HG02852 (cell line): ENCODE results near the gene MEGF6.
"Not testable (repeated sequence)": the region's sequence is repeated elsewhere in the genome, so short reads cannot be mapped to it uniquely, and the experiment has no call there.

Experiments
- ATAC-seq: cut with Tn5 transposase; IDR thresholded peaks from one replicate; pipeline ENCODE4 v1.9.1; 2021; ENCODE audit warnings: mild to moderate bottlenecking, moderate library complexity; ENCODE audit not compliant: unreplicated experiment

MEGF6 gene

DNA sequence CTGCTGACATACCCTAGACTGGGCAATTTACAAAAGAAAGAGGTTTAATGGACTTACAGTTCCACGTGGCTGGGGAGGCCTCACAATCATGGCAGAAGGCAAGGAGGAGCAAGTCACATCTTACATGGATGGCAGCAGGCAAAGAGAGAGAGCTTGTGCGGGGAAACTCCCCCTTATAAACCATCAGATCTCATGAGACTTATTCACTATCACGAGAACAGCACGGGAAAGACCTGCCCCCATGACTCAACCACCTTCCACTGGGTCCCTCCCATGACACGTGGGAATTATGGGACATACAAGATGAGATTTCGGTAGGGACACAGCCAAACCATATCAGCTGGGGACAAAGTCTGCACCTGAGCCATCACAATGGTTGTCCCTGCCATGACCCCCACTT is 35.8 kb downstream of the MEGF6 start:
- ATAC-seq, result not testable (repeated sequence)

DNA sequence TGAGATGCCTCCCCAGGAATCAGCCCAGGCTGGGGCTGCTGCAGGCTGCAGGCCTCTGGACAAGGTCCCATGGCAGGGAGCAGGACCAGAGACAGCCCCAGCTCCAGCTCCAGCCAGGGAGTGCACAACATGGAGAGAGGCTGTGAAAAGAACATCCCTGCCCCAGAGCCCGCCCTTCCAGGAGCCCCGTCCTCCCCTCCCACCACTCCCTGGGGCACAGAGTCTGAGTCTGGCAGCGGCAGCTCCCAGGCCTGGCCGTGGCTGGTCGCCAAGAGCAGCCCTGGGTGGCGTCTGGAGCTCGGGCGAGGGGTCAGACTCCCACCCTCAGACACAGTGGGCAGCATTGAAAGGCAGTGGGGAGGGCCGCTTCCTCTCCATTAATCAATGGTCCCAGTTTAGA is 37.8 kb downstream of the MEGF6 start:
- ATAC-seq, result no peak

DNA sequence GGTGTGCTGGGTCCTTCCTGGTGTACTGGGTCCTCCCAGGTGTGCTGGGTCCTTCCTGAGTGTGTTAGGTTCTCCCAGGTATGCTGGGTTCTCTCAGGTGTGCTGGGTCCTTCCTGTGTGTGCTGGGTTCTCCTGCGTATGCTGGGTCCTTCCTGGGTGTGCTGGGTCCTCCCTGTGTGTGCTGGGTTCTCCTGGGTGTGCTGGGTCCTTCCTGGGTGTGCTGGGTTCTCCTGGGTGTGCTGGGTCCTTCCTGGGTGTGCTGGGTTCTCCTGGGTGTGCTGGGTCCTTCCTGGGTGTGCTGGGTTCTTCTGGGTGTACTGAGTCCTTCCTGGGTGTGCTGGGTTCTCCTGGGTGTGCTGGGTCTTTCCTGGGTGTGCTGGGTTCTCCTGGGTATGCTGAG is 38.7 kb downstream of the MEGF6 start:
- ATAC-seq, result not testable (repeated sequence)

DNA sequence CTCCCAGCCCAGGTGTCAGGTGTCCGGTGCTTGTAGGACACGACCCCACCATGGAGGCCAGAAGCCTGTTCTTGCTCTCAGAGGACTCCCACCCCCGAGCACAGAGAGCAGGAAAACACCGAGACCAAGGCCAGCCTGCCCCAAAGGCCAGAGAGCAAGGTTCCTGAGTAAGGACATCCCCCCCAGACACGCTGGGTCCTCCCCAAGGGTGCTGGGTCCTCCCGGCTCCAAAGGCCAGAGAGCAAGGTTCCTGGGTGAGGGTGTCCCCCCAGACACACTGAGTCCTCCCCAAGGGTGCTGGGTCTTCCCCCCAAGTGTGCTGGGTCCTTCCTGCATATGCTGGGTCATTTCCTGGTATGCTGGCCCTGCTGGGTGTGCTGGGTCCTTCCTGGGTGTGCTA is 40.0 kb downstream of the MEGF6 start:
- ATAC-seq, result no peak

DNA sequence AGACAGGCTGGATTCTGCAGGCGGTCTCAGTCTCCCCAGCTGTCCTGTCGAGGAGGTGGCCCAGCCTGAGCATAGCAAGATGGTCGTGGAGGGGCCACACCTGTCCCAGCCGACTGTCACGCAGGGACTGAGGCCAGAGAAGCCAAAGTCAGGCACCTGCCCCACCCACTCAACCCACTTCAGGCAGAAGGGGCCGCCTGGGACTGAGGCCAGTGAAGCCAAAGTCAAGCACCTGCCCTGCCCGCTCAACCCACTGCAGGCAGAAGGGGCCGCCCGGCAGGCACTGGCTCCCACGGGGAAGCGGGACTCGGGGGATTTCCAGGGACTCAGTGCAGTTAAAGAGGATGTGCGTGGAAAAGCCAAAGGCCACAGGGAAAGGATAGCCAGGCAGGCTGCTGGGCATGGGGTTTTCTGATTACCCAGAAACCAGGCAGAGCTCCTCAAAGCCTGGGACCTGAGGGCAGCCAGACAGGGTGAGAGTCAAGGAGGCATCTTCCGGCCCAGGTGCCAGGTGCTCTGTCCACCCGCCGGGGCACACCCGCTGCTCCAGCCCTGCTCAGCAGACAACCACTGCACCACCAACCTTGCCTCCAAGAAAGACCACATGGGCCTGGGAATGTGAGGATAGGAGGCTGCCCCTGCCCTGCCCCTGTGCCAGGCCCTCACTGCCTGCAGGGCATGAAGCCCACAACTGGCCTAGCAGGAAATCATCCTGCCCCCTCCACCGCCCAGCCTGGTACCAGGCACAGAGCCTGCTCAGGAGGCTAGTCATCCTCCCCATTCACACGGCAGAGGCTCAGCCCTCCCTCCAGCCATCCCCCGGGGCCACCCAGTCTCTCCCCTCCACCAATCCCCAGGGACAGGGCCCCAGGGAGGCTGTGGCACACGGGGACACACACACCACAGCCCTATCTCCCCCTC is 41.0 kb downstream of the MEGF6 start:
- ATAC-seq, result no peak

DNA sequence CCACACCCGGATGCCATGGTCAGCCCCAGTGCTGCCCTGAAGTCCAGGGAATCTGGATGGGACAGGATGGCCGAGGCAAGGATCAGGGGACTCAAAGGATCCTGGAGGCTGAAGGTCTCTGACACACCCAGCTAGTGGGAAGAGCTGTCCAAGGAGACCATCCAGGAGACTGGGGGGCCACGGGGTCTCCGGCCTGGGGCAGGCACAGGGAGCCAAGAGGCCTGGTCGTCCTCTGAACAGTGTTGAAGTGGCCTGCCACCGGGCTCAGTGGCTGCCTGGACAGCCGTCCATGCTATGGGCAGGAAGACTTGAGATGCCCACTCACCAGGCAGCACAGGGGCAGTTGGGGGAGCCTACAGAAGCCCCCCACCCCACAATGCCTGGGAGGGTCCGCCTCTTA is 41.9 kb downstream of the MEGF6 start:
- ATAC-seq, result no peak

DNA sequence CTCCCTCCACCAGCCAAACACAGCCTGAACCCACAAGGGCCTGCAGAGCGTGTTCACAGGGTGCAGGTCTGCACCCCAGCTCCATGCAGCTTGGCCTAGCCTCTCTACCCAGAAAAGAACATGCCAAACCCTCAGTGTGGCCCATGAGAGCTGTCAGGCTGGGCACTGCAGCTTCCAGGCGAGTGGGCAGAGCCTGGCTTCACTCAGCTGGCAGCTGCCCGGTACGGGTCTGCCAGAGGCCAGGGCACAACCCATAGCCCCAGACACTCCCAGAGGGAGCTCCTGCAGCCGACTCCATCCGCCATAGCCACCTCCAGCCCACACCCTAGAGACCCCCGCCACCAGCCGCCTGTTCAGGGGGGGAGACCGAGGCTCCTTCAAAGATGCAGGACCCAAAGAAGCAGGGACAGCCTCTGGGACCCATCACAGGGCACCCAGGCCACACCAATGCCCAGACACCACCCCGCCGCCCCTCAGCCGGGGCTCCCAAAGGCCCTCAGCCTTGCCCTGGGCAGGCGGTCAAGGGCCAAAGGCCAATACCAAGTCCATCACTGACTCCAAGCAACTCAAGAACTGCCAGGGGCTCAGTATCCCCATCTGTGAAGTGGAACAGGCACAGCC is 42.4 kb downstream of the MEGF6 start:
- ATAC-seq, result no peak

DNA sequence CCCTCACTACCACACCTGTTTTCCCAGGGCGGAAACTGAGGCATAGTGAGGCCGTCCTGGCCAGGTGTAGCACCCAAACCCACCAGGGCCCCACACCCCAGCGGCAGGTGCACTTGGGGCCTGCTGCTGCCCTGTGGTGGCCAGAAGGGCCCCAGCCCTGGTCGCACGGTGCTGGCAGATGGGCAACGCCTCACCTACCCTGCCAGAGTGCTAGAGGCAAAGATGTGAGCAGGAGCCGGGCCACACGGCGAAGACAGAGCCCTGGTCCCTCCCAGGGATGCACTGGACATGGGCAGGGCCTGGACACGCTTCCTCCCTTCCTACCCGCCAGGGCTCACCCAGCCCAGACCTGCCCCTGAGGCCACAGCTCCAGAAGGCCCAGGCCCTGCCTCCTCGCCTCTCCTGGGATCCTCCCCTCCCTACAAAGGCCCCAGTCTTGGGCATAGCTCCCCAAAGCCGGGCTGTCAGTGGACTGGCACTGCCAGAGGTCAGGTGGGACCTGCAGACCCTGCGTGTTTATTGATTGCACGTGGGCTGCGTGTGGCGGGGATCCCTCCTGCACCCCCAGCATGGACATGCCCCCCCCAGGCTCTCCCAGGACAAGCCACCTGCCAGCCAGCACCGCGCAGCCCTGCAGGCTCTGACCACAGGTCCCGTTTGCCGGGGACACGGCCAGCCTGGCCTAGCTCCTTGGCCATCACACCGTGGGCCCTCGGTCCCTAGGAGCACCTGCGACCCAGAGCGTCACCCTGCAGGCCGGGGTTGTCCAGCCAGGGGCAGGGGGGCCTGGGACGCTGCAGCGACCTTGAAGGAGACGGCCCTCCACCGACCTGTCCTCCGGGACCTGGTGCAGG is 44.1 kb downstream of the MEGF6 start:
- no peak for ATAC-seq

DNA sequence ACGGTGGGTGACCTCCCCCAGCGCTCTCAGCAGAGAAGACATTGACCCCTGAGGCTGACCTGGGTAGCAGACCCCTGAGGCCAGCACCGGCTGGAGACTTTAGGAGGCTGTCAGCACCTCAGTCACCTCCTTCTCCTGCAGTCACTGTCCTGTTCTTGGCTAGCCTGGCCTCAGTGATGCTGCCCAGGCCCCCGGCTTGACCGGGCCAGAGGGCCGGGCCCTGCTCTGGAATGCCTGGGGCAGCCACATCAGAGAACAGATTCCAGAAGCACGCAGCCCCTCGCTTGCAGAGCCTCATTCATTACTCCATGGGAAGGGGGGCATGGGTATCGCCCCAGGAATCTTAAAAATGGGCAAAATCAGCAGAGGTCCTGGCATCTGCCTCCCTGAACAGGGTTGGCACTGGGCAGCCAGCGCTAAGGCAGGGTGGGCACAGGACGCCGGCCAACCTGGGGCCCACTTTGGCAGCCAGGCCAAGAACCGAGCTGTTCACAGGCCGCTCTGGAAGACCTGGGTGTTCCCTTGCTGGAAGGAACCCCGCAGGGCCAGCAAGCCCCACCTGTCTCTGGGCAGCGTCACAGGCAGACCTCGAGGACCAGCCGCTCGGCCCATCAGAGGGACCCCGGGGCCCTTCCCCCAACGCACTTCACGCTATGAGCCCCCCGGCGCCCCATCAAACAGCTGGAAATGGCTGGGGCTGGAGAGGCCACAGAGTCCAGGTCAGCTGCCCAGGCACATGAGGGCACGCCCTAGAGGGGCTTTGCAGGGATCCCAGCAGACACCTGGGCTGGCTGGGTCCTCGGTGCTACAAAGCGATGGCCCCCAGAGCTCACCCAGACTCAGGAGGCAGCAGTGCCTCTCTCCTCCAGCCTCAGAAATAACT is 45.1 kb downstream of the MEGF6 start:
- ATAC-seq, result no peak

DNA sequence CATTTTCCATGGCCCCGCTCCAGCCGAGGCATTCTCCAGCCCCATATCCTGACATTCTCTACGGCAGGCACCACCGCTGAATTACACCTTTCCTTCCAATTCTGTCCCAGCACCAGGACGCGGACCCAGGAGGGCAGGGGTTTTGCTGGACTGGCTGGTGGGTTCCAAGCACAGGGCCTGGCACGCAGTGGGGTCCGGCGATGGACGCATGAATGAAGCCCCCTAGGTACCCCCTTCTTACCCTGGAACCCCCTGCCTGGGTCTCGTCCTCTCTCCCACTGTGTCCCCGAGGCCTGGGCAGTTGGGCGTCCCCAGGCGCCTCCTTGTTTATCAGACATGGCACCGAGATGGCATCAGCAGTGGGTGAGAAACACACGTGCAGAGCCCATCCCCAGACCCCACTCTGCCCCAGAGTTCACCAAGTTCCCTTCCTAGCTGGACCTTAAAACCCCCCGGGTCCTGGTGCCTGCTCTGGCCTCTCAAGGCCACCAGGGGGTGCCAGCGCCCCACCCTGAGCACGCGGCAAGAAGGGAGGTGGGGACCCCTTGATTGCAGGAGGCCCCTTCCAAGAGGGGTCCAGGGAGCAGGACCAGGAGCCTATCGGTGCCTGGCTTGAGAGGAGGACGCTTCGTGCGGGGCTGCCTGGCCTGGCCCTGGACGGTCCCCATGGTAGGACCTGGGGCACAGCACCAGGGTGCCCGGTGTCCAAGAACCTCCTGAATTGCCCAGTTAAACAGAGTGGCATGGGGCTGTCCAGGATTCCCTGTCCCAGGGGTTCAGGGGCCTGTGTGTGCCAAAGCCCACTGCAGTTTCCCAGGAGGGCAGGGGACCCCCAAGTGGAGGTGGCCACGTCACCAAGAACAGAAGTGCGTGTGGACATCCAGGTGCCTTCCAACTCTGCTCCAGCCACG is 46.1 kb downstream of the MEGF6 start:
- ATAC-seq, result no peak

DNA sequence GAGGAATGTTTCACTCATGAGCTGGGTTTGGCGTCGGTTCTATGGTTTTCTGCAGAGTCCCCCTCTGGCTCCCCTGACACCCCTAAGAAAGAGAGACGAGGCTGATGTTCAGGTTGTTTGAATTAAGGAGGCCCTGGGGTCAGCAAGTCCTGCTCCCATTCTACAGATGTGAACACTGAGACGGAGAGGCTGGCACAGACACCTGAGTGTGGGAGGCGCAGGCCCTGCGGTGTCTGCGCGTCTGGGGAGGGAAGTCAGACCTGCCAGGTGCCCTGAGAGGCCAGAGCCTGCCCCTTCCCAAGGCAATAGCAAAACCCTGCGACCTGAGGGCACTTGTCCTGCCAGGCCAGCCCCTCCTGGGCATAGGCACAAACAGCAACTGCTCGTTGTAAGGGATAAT is 47.7 kb downstream of the MEGF6 start:
- ATAC-seq, result no peak

DNA sequence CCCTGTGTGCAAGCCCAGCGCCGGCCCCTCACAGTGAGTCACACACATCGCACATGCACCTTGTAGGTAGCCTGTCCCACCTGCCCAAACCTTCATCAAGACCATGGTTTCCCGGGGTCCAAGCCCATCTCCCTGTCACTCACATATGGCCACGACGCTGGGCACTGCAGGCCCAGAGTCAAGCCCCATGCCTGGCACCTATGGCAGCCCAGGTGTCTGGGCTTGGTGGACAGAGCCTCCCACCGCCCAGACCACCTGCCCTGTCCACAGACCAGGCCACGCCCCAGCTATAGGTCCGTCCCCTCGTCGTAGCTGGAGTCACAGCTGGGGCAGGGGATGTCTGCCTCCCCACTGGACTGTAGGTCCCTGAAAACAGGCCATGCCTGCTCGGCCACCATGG is 48.2 kb downstream of the MEGF6 start:
- no peak for ATAC-seq

DNA sequence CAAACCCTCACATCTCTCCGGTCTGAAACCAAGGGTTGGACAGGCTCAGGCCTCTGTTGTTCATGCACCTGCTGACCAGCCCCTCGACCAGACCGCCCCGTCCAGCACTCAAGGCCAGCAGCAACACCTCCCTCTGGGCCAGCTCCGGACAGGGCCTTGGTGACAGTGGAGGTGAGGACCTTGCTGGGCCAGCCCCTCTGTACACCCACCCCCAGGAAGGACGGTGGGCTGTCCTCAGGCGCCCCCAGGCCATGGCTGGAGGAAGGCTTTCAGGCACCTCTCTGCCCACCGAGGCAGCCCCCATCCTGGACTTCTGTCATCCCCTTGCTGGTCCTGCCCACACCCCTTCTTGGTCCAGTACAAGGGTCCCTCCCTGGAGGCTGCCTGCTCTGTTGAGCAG is 48.6 kb downstream of the MEGF6 start:
- no peak for ATAC-seq

DNA sequence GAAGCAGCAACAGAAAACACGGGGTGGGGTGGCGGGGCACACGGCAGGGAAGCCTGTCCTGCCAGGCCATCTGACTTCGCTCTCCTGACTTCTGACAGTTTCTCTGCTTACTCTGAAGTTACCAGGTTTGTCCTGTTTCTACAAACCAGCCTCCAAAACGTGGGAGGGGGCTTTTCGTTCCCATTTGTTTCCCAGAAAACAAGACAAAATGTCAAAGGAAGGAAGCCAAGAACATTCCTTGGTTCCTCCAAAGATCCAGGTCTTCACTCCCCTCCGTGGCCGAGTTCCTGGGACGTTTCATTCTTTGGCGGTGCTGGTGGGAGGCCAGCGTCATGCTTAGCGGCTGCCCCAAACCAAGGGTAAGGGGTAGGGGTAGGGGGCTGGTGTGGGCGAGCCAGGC is 49.6 kb downstream of the MEGF6 start:
- ATAC-seq, result no peak

DNA sequence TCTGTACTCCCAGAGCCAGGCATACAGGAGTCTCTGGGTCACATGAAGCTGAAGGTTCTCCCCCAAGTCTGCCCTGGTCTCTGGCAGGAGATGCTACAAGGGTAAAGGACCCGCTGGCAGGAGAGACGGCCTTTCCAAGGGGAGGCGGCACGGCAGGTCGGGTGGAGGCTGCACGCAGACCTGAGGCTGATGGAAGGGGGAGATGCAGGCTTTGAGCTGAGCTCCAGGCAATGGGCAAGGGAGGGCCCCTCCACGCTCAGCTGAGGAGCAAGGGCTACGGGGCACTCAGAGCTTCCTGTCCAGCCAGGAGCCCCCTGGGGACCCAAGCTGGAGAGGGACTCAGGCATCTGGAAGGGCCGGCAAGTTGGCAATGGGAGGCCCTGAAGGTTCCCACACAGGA is 50.3 kb downstream of the MEGF6 start:
- ATAC-seq, result no peak

DNA sequence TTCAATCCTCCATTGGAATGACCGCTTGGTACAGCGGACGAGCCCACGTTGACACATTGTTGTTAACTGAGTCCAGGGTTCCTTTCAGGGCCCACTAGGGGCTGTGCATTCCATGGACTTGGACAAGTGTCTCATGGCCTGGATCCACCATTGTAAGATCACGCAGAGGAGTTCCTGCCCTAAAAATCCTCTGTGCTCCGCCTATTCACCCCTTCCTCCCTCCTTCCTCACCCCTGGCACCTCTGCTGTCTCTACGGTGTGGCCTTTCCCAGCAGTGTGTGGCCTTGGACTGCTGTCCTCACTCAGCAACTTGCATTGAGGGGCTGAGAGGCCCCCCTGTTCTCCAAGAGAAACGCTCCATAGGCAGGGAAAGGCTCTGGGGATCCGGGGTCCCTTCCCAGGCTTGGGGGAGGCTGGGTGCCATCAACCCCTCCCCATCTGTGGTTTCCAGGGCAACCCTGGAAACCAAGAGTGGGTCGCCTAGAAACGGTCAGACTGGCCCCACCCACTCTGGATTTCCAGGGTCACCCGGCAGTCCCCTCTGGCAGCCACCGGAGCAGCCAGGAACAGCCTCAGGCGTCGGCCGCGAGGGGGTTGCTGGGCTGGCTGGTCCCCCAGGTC is 50.9 kb downstream of the MEGF6 start:
- no peak for ATAC-seq

DNA sequence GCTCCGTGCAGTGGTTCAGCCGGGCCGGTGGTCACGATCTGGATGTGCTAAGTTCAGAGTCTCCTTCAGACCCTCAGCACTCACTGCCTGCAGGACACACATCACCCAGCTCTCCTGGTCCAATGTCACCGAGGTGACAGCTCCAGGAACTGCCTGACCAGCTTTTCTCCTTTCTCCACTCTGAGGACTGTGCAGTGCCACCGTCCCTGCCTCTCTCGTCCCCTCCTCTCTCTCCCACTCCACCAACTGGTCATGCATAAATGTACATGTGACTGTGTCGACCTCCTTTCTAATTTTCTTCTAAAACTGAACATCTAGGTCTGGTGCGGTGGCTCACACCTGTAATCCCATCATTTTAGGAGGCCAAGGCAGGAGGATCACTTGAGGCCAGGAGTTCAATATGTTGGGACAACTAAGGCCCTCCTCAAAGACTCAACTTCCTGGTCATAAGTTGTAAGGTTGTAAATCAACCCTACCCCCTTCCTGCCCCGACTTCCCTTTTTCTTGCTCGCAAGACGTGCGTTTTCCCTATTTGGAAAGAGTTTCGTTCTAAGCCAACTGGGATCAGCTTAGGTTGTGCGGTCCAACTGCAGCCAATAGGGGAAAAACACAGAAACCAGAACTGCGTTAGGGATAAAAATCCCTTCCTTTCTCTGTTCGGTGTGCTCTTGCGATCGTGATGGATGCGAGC is 53.1 kb downstream of the MEGF6 start:
- no peak for ATAC-seq

DNA sequence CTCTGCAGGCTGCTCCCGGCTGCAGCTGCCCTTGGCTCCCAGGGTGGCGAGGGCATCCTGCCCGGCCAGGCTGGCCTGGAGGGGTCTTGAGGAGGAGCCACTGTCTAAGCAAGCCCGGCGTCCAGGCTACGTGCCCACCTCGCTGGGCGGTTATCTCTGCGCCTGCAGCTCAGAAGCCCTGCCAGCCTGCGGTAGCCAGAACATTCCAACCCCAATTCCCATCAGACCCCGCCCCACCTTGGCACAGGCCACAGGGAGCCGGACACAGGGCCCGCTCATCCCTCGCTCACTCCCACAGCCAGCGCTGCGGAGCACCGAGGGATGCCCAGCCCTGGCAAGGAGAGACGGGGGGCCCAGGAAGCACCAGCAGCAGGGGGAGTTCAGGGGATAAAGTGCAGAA is 53.9 kb downstream of the MEGF6 start:
- ATAC-seq, result no peak

DNA sequence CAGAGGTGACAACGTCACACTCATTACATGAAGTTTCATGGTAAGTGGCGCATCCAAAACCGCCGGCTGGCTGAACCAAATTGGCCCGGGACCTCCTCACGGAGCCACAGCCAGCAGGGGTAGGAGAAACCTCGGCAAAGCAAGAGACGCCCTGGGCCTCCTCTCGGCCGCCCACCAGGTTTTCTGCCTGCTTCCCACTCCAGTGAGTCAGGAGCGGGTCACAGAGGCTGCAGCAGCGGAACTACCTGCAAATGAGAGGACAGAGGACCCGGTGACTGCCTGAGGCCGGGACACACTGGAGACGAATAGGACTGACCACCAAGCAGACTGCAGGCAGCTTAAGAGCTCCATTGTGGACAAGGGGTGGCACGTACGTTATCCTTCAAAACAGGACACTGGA is 55.0 kb downstream of the MEGF6 start:
- ATAC-seq, result no peak
